ENCODE measurements around the gene IZUMO3. TPM values are rescaled to one million over a fixed set of nuclear protein-coding genes. Genes with fewer than 3 reads are reported as not detected.

Gene IZUMO3
- total RNA-seq, 1 donor from 2014 or later: not detected

- H3K27me3 Mint-ChIP-seq (ENCODE audit: unreplicated experiment): no peaks in the 10 kb centered on the region
- no peaks in the 10 kb centered on the region for H3K36me3 Mint-ChIP-seq (ENCODE audit: low read depth, unreplicated experiment)
- H3K9me3 Mint-ChIP-seq (ENCODE audit: unreplicated experiment): no peaks in the 10 kb centered on the region
- H3K4me3 Mint-ChIP-seq (ENCODE audit: unreplicated experiment): no peak overlapping the region
- no peak overlapping the region for H3K27ac Mint-ChIP-seq (ENCODE audit: unreplicated experiment)
- no peak for TF ChIP-seq CTCF (IDR thresholded peaks at IDR 0.05; ENCODE audit: unreplicated experiment)
- no peaks in the 10 kb centered on the region for H3K4me1 Mint-ChIP-seq (ENCODE audit: unreplicated experiment)
- no peak for DNase-seq (ENCODE audit: low spot score)
Observed at GRCh38 chr9:24552526-24553182, 7.0 kb upstream of the IZUMO3 start.

GRCh38 chr9:24545285-24545684, 412 bp downstream of the IZUMO3 start:
- H3K27me3 Mint-ChIP-seq (ENCODE audit: unreplicated experiment): no peaks in the 10 kb centered on the region
- no peak overlapping the region for H3K27ac Mint-ChIP-seq (ENCODE audit: unreplicated experiment)
- H3K4me3 Mint-ChIP-seq (ENCODE audit: unreplicated experiment): no peak overlapping the region
- TF ChIP-seq CTCF (IDR thresholded peaks at IDR 0.05; ENCODE audit: unreplicated experiment): no peak
- H3K4me1 Mint-ChIP-seq (ENCODE audit: unreplicated experiment): no peaks in the 10 kb centered on the region
- H3K36me3 Mint-ChIP-seq (ENCODE audit: low read depth, unreplicated experiment): no peaks in the 10 kb centered on the region
- no peak for DNase-seq (ENCODE audit: low spot score)
- no peaks in the 10 kb centered on the region for H3K9me3 Mint-ChIP-seq (ENCODE audit: unreplicated experiment)

GRCh38 chr9:24518545-24518944, 27.2 kb downstream of the IZUMO3 start:
- Mint-ChIP-seq H3K36me3 (ENCODE audit: low read depth, unreplicated experiment) (no peaks in the 10 kb centered on the region), H3K27me3 (ENCODE audit: unreplicated experiment) (no peaks in the 10 kb centered on the region), H3K9me3 (ENCODE audit: unreplicated experiment) (no peaks in the 10 kb centered on the region), H3K4me1 (ENCODE audit: unreplicated experiment) (no peaks in the 10 kb centered on the region), H3K27ac (ENCODE audit: unreplicated experiment) (no peak overlapping the region), H3K4me3 (ENCODE audit: unreplicated experiment) (no peak overlapping the region)
- DNase-seq (ENCODE audit: low spot score): no peak
- no peak for TF ChIP-seq CTCF (IDR thresholded peaks at IDR 0.05; ENCODE audit: unreplicated experiment)

- no peak for DNase-seq (ENCODE audit: low spot score)
- Mint-ChIP-seq H3K9me3 (ENCODE audit: unreplicated experiment) (no peaks in the 10 kb centered on the region), H3K27me3 (ENCODE audit: unreplicated experiment) (no peaks in the 10 kb centered on the region), H3K36me3 (ENCODE audit: low read depth, unreplicated experiment) (no peaks in the 10 kb centered on the region), H3K27ac (ENCODE audit: unreplicated experiment) (no peak overlapping the region), H3K4me1 (ENCODE audit: unreplicated experiment) (no peaks in the 10 kb centered on the region), H3K4me3 (ENCODE audit: unreplicated experiment) (no peak overlapping the region)
- no peak for TF ChIP-seq CTCF (IDR thresholded peaks at IDR 0.05; ENCODE audit: unreplicated experiment)
Observed at GRCh38 chr9:24516463-24516862, 29.2 kb downstream of the IZUMO3 start.

- Mint-ChIP-seq H3K4me3 (ENCODE audit: unreplicated experiment) (no peak overlapping the region), H3K36me3 (ENCODE audit: low read depth, unreplicated experiment) (peaks cover 19% of the 10 kb centered on the region), H3K4me1 (ENCODE audit: unreplicated experiment) (no peaks in the 10 kb centered on the region), H3K27ac (ENCODE audit: unreplicated experiment) (no peak overlapping the region), H3K9me3 (ENCODE audit: unreplicated experiment) (peaks cover 12% of the 10 kb centered on the region), H3K27me3 (ENCODE audit: unreplicated experiment) (peaks cover 5% of the 10 kb centered on the region)
- no peak for DNase-seq (ENCODE audit: low spot score)
- no peak for TF ChIP-seq CTCF (IDR thresholded peaks at IDR 0.05; ENCODE audit: unreplicated experiment)
Observed at GRCh38 chr9:24509850-24510249, 35.8 kb downstream of the IZUMO3 start.
